ENCODE measurements around the gene MYRIP.
"Not testable (repeated sequence)": the region's sequence is repeated elsewhere in the genome, so short reads cannot be mapped to it uniquely, and the experiment has no call there.

Gene MYRIP

DNA sequence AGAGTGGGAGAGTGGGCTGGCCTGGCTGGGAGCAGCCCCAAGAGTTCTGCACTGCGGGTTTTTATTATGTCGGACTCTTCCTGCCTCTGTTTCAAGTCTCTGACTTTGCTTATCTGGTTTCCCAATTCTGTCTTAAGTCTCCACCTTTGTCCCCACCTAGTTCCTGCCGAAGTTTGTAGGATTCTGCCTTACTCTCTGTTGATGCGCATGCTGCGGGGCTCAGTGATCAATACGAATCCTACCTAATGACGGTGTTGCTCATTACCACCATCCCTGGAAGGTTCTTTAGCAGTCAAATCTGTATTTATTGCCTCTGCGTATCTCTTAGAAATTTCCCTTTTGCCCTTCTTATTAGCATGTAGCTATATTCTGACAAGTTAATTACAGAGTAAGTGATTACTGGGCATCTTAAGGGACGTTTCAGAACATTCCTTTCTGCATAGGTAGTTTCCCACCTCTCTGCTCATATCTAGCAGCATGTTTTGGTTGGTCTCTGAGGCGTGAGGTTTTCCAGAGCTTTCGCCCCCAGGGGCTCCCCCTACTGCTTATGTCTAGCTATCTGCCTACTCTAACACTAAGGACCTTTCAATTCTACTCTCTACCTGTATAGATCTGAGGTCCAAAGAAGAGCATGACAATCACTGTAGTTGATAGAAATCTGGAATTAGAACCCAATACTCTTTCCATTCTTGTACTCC is 264.1 kb downstream of the MYRIP start:
- TF ChIP-seq ZNF274 (IDR thresholded peaks at IDR 0.05; ENCODE audit: low read depth, low read length): no peak
- H3K4me3 ChIP-seq (ENCODE audit: low read length): no peak overlapping the region

- H3K4me3 ChIP-seq (ENCODE audit: low read length): not testable (repeated sequence)
Measured at GRCh38 chr3:40077139-40077538, 267.7 kb downstream of the MYRIP start.

- H3K4me3 ChIP-seq (ENCODE audit: low read length): not testable (repeated sequence)
Measured at GRCh38 chr3:40077828-40078492, 268.6 kb downstream of the MYRIP start.

DNA sequence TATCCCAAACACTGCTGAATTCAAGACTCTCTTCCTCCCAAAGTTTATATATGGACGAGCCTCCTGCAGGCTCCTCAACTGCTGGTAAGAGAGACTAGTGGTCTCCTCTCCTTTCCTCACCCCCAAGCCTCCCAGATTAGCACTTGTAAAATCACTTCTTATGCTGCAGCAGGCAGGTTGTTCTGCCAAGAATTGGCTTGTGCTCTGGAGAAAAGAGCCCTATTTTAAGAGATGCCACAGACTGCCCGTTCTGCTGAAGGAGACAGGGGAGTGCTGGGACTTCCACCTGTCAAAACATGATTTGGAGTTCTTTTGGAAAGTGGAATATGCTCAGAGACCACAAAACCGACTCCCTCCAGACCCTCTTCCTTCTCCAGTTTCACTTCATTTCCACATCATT is 269.2 kb downstream of the MYRIP start:
- no peak overlapping the region for H3K4me3 ChIP-seq (ENCODE audit: low read length)
- TF ChIP-seq ZNF274 (IDR thresholded peaks at IDR 0.05; ENCODE audit: low read depth, low read length): no peak

DNA sequence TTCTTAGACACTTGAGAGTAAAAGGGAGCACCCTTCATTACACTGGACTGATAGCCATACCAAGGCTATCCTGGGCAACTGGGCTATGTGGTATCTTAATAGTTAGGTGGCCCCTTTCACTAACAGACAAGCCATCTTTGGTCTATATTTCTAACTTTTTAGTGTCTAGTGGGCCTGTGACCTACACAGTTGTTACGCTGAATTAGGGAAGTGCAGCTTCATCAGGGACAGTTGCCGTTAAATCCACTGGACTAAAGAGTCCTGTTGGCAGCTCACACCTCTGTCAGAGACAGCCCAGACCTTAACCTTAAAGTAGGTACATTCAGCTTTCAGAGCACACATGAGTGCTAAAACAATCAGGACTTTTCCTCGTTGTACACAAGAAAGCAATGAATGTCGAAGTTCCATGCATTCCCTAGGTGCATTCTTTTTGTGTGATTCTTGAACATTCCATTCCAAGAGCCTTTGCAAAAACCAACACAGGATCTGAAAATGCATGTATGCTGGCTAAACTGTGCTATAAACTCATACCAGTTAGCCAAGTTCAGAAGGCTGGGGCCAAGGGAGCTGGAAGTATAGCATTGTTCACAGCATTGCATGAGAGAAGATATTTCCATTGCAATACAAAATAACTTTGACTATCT is 269.9 kb downstream of the MYRIP start:
- no peak overlapping the region for H3K4me3 ChIP-seq (ENCODE audit: low read length)
- TF ChIP-seq ZNF274 (IDR thresholded peaks at IDR 0.05; ENCODE audit: low read depth, low read length): no peak

DNA sequence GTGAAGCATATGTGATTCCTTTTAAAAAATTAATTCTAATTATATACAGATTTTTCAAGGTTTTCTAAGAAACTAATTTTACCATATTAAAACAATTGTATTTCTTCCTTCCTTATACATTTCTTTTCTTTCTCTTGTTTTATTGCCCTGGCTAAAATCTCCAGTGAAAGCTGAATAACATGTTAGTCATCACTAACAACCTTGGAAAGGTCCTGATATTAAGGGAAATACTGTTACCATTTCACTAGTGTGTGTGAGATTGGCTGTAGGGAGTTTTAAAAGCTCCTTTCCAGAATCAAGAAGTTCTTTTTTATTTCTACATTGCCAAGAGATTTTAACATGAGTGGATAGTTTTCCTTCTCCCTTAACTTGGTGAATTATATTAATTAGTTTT is 270.4 kb downstream of the MYRIP start:
- no peak for TF ChIP-seq ZNF274 (IDR thresholded peaks at IDR 0.05; ENCODE audit: low read depth, low read length)

DNA sequence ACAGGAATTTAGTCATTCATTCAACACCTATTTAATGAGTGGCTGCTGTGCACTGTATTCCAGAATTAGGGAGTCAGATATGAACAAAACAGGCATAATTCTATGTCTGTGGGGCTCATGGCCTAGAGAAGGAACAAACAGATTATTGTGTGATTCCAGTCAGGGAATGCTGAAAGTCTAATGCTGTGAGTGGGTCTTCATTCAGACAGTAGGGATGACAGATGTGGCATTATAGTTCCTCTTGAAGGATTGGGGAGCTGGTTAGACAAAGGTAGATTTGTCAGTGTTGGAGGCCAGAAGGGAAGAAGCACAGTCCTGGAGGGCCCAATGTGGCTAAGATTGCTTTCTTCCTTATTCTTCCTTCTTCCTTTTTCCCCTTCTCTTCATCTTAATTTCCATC is 273.7 kb downstream of the MYRIP start:
- no peak for TF ChIP-seq ZNF274 (IDR thresholded peaks at IDR 0.05; ENCODE audit: low read depth, low read length)
- no peak overlapping the region for H3K4me3 ChIP-seq (ENCODE audit: low read length)

More for the DNA sequence above, 270.4 kb downstream of the MYRIP start:
- H3K4me3 ChIP-seq (ENCODE audit: low read length): no peak overlapping the region

GRCh38 chr3:40084424-40084823 is 275.0 kb downstream of the MYRIP start:
- H3K4me3 ChIP-seq (ENCODE audit: low read length): not testable (repeated sequence)

- H3K4me3 ChIP-seq (ENCODE audit: low read length): no peak overlapping the region
- TF ChIP-seq ZNF274 (IDR thresholded peaks at IDR 0.05; ENCODE audit: low read depth, low read length): no peak
Measured at GRCh38 chr3:40086890-40087883, 277.8 kb downstream of the MYRIP start.

- TF ChIP-seq ZNF274 (IDR thresholded peaks at IDR 0.05; ENCODE audit: low read depth, low read length): no peak
- no peak overlapping the region for H3K4me3 ChIP-seq (ENCODE audit: low read length)
Measured at GRCh38 chr3:40088527-40089170, 279.2 kb downstream of the MYRIP start.

DNA sequence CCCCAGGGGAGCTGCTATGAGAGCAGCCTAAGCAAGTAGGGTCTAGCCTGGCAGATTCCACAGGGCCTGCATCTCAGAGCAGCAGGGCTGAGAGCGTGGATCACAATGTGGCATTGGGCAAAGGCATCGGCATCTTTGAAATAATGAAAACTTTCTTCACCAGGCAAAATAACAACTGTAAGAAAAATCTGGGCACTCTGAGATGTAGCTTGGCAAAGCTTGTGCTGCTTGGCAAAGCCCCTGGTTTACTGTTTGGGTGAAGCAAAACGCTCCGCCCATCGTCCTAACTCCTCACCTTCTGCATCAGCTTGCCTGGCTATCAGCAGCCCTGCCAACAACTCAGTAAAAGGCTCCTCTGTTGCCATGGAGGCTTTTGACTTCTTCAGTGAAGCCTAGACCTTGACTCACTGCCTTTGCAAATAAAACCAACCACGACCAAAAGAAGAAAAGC is 287.3 kb downstream of the MYRIP start:
- no peak for TF ChIP-seq ZNF274 (IDR thresholded peaks at IDR 0.05; ENCODE audit: low read depth, low read length)
- no peak overlapping the region for H3K4me3 ChIP-seq (ENCODE audit: low read length)

- no peak for TF ChIP-seq ZNF274 (IDR thresholded peaks at IDR 0.05; ENCODE audit: low read depth, low read length)
- H3K4me3 ChIP-seq (ENCODE audit: low read length): no peak overlapping the region
Measured at GRCh38 chr3:40097131-40098117, 288.0 kb downstream of the MYRIP start.
